GM21529 (cell line): ENCODE data around the gene RBFOX1.

Experiments used
- ATAC-seq: cut with Tn5 transposase; IDR thresholded peaks from one replicate; pipeline ENCODE4 v1.9.1; 2021; ENCODE audit not compliant: unreplicated experiment

The RBFOX1 gene

GRCh38 chr16:7332611-7333010, at the start of gene RBFOX1:
Gene RBFOX1 (plus strand): TSS chr16:7332845.
- ATAC-seq, result no peak

GRCh38 chr16:7284780-7285179, 47.9 kb upstream of the RBFOX1 start:
- no peak for ATAC-seq

- no peak for ATAC-seq
These were observed 47.1 kb upstream of the RBFOX1 start for GRCh38 chr16:7285520-7285919.

GRCh38 chr16:7289299-7289698, 43.3 kb upstream of the RBFOX1 start:
- ATAC-seq, result no peak

GRCh38 chr16:7290682-7291081, 42.0 kb upstream of the RBFOX1 start:
- no peak for ATAC-seq

- ATAC-seq, result no peak
These were observed 38.6 kb upstream of the RBFOX1 start for GRCh38 chr16:7294020-7294419.

GRCh38 chr16:7303052-7303610, 29.5 kb upstream of the RBFOX1 start:
- no peak for ATAC-seq

GRCh38 chr16:7303660-7304200, 28.9 kb upstream of the RBFOX1 start:
- ATAC-seq, result no peak

- no peak for ATAC-seq
These were observed 28.4 kb upstream of the RBFOX1 start for GRCh38 chr16:7304279-7304678.

GRCh38 chr16:7304958-7305357, 27.7 kb upstream of the RBFOX1 start:
- ATAC-seq, result no peak

- ATAC-seq, result no peak
These were observed 19.5 kb upstream of the RBFOX1 start for GRCh38 chr16:7313170-7313569.

- ATAC-seq, result no peak
These were observed 18.5 kb upstream of the RBFOX1 start for GRCh38 chr16:7314163-7314562.

GRCh38 chr16:7315813-7316212, 16.8 kb upstream of the RBFOX1 start:
- ATAC-seq, result no peak

GRCh38 chr16:7316281-7316888, 16.3 kb upstream of the RBFOX1 start:
- no peak for ATAC-seq

GRCh38 chr16:7317982-7318381, 14.7 kb upstream of the RBFOX1 start:
- no peak for ATAC-seq

GRCh38 chr16:7318686-7319085, 14.0 kb upstream of the RBFOX1 start:
- ATAC-seq, result no peak

GRCh38 chr16:7319514-7319913, 13.1 kb upstream of the RBFOX1 start:
- ATAC-seq, result no peak

- ATAC-seq, result no peak
These were observed 11.0 kb upstream of the RBFOX1 start for GRCh38 chr16:7321661-7322060.

GRCh38 chr16:7324321-7324720, 8.3 kb upstream of the RBFOX1 start:
- ATAC-seq, result no peak

- no peak for ATAC-seq
These were observed 6.8 kb upstream of the RBFOX1 start for GRCh38 chr16:7325834-7326233.

GRCh38 chr16:7330709-7331108, 1.9 kb upstream of the RBFOX1 start:
- no peak for ATAC-seq

- ATAC-seq, result no peak
These were observed 648 bp upstream of the RBFOX1 start for GRCh38 chr16:7331997-7332396.

GRCh38 chr16:7333180-7333725, 608 bp downstream of the RBFOX1 start:
- ATAC-seq, result no peak
